Tibial artery (tissue), 4 donors: ENCODE data around the gene ACSF2.

ENCODE experiments used
- DNase-seq, 2 donors: peaks; one replicate each; pipeline ENCODE4 v3.0.0-alpha.2; 2019
- H3K27ac ChIP-seq, 2 donors: fragments of 200-600 bp; sonication (generic) in 1 of 2; 1 replicate in 1 of 2; 2 replicates in 1 of 2; pipeline ENCODE4 v1.5.1; 2018 to 2019; ENCODE audit warnings: mild to moderate bottlenecking in 1 of 2
- H3K27me3 ChIP-seq, 2 donors: fragments of 200-600 bp; sonication (generic) in 1 of 2; one replicate each; pipeline versions ENCODE4 v1.5.1 to v1.6.0; 2016 to 2019
- H3K36me3 ChIP-seq, 3 donors: fragments of 200-600 bp; sonication (generic) in 2 of 3; one replicate each; pipeline ENCODE4 v1.5.1; 2016 to 2019; ENCODE audit warnings: mild to moderate bottlenecking in 2 of 3
- H3K4me1 ChIP-seq, 4 donors: fragments of 200-600 bp; sonication (generic) in 2 of 4; 1 replicate in 3 of 4; 2 replicates in 1 of 4; pipeline ENCODE4 v1.5.1; 2016 to 2019
- H3K4me3 ChIP-seq, 2 donors: fragments of 200-600 bp; sonication (generic) in 1 of 2; 1 replicate in 1 of 2; 2 replicates in 1 of 2; pipeline ENCODE4 v1.5.1; 2018 to 2019; ENCODE audit warnings: mild to moderate bottlenecking in 2 of 2
- H3K9me3 ChIP-seq, 3 donors: fragments of 200-600 bp; sonication (generic) in 1 of 3; one replicate each; pipeline ENCODE4 v1.5.1; 2016 to 2019
- intact Hi-C: fragments of 100-400 bp; cut with DNase I; formaldehyde crosslinking; loops from one replicate; pipeline ENCODE4 v1.15.0; 2023; ENCODE audit warnings: low total_unique reads
- TF ChIP-seq, protein P1 (sequence below), 2 experiments: fragments of 200-600 bp in 1 of 2; fragments of 450-650 bp in 1 of 2; IDR thresholded peaks; one replicate each; pipeline ENCODE4 v1.5.1; 2017 to 2019; ENCODE audit warnings: antibody characterized with exemption in 2 of 2, mild to moderate bottlenecking in 1 of 2, moderate library complexity in 1 of 2

The ACSF2 gene

DNA sequence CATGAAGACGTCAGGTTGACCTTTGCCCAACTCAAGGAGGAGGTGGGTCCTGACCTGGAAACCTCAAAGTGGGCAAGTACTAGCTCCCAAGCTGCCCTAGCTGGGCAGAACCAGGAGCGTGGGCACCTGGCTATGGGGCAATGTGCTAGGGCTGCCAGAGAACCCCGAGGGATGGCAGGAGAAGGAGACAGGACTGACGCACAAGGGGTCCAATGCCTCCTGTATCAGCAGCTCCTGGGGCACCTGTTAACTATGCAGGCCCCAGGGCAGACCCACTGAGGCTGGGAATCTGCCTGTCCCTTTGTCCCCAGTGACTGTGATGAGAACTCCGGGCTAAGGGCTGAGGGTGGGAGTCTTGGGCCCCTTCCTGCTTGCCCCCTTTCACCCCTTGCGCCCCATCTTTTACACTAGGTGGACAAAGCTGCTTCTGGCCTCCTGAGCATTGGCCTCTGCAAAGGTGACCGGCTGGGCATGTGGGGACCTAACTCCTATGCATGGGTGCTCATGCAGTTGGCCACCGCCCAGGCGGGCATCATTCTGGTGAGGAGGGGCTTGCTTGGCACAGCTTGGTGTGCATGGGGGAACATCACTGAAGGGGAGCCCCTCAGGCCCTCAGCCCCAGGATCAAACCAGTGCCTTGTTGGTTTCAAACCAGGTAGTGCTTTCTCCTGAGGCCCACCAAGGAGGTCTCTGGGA, 35.0 kb downstream of the ACSF2 start:
- TF ChIP-seq, protein P1, sequence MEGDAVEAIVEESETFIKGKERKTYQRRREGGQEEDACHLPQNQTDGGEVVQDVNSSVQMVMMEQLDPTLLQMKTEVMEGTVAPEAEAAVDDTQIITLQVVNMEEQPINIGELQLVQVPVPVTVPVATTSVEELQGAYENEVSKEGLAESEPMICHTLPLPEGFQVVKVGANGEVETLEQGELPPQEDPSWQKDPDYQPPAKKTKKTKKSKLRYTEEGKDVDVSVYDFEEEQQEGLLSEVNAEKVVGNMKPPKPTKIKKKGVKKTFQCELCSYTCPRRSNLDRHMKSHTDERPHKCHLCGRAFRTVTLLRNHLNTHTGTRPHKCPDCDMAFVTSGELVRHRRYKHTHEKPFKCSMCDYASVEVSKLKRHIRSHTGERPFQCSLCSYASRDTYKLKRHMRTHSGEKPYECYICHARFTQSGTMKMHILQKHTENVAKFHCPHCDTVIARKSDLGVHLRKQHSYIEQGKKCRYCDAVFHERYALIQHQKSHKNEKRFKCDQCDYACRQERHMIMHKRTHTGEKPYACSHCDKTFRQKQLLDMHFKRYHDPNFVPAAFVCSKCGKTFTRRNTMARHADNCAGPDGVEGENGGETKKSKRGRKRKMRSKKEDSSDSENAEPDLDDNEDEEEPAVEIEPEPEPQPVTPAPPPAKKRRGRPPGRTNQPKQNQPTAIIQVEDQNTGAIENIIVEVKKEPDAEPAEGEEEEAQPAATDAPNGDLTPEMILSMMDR (IDR thresholded peaks at IDR 0.05), result no peak
- H3K27me3 ChIP-seq, result no peaks in the 10 kb centered on the region
- no peak overlapping the region for H3K27ac ChIP-seq
- intact Hi-C loops, result no loop called here
- no peaks in the 10 kb centered on the region for H3K9me3 ChIP-seq
- H3K4me3 ChIP-seq, result no peak overlapping the region
- H3K36me3 ChIP-seq, result peaks cover 0 to 55% (median 8%) of the 10 kb centered on the region in 3 donors
- DNase-seq, result no peak
- H3K4me1 ChIP-seq, result no peaks in the 10 kb centered on the region

GRCh38 chr17:50461550-50462132, 35.6 kb downstream of the ACSF2 start:
- TF ChIP-seq, protein P1 (IDR thresholded peaks at IDR 0.05), result no peak
- no peak for DNase-seq
- H3K4me3 ChIP-seq, result no peak overlapping the region
- intact Hi-C loops, result no loop called here
- no peaks in the 10 kb centered on the region for H3K9me3 ChIP-seq
- peaks cover 0 to 4% of the 10 kb centered on the region in 2 donors for H3K27me3 ChIP-seq
- peaks cover 0 to 55% (median 8%) of the 10 kb centered on the region in 3 donors for H3K36me3 ChIP-seq
- no peaks in the 10 kb centered on the region for H3K4me1 ChIP-seq
- no peak overlapping the region for H3K27ac ChIP-seq

- H3K27ac ChIP-seq, result no peak overlapping the region
These were observed 36.4 kb downstream of the ACSF2 start for GRCh38 chr17:50462446-50462845.

DNA sequence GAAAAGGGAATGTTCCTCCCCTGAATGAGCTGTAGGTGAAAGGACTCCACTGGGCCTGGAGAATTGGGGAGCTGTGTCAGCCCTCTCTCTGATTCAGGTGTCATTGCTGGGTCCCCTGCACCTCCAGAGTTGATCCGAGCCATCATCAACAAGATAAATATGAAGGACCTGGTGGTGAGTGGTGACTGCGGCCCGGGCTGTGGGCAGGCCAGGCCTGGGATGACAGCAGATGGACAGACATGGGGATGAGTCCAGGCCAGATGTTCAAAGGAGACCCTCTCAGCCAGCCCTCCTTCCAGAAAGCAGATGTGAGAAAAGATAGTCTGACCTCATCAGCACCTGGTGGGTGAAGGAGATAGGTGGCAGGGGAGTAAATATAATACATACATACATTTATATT, 38.1 kb downstream of the ACSF2 start:
- H3K4me3 ChIP-seq, result no peak overlapping the region
- peaks cover 0 to 55% (median 8%) of the 10 kb centered on the region in 3 donors for H3K36me3 ChIP-seq
- peaks cover 0 to 14% (median 10%) of the 10 kb centered on the region in 4 donors for H3K4me1 ChIP-seq
- no peak for DNase-seq
- H3K27ac ChIP-seq, result no peak overlapping the region
- H3K27me3 ChIP-seq, result peaks cover 0 to 29% of the 10 kb centered on the region in 2 donors
- H3K9me3 ChIP-seq, result no peaks in the 10 kb centered on the region
- intact Hi-C loops, result no loop called here
- TF ChIP-seq, protein P1 (IDR thresholded peaks at IDR 0.05), result no peak

More at GRCh38 chr17:50462446-50462845, 36.4 kb downstream of the ACSF2 start:
- Histone ChIP-seq H3K4me1 (no peaks in the 10 kb centered on the region), H3K27me3 (peaks cover 0 to 12% of the 10 kb centered on the region in 2 donors), H3K4me3 (no peak overlapping the region), H3K9me3 (no peaks in the 10 kb centered on the region), H3K36me3 (peaks cover 0 to 55% (median 8%) of the 10 kb centered on the region in 3 donors)
- TF ChIP-seq, protein P1 (IDR thresholded peaks at IDR 0.05), result no peak
- no peak for DNase-seq
- intact Hi-C loops, result no loop called here

DNA sequence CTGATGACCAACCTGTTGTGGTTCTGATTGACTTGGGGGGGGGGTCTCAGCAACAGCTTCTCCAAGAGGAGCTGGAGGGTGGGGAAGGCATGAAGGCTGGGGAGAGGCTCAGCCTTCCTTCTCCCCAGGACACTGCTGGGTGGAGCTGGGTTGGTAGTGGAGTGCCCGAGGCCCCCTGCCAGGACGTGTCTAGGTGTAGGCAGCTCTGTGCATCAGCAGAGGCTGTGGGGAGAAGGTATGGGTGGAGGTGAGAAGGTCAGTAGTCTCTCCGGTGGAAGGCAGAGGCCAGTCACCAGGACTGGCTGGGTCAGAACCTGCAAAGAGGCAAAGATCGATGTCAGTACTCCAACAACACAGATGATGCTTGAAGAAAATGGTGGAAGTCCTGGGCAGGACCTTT, 38.7 kb downstream of the ACSF2 start:
- intact Hi-C loops, result no loop called here
- TF ChIP-seq, protein P1 (IDR thresholded peaks at IDR 0.05), result no peak
- no peak overlapping the region for H3K27ac ChIP-seq

More for the DNA sequence above, 38.7 kb downstream of the ACSF2 start:
- Histone ChIP-seq H3K4me1 (peaks cover 0 to 20% (median 14%) of the 10 kb centered on the region in 4 donors), H3K4me3 (no peak overlapping the region), H3K27me3 (peaks cover 0 to 34% of the 10 kb centered on the region in 2 donors), H3K36me3 (peaks cover 0 to 54% (median 8%) of the 10 kb centered on the region in 3 donors), H3K9me3 (no peaks in the 10 kb centered on the region)
- no peak for DNase-seq
